ENCODE results near the gene PRPF6. TPM values are rescaled to one million over a fixed set of nuclear protein-coding genes. Genes with fewer than 3 reads are reported as not detected.

Gene PRPF6
- polyA plus RNA-seq, 3 donors, result 29.1 to 47.7 (median 34.5) TPM

- Mint-ChIP-seq H3K9me3 (peaks cover 0 to 2% (median 0%) of the 10 kb centered on the region in 7 donors), H3K36me3 (peaks cover 53 to 60% of the 10 kb centered on the region in 2 donors), H3K27ac (peak overlapping the region in 1 of 7 donors; percentile 59), H3K4me3 (no peak overlapping the region), H3K27me3 (ENCODE audit: low read depth in 3 of 3) (peaks cover 21 to 32% (median 26%) of the 10 kb centered on the region in 3 donors), H3K4me1 (peaks cover 4% of the 10 kb centered on the region)
- H2AFZ ChIP-seq (ENCODE audit: insufficient read depth, low read depth, low read length, poor library complexity, severe bottlenecking), result no peak overlapping the region
- H3K4me2 ChIP-seq (replicated peaks; ENCODE audit: extremely low read depth, low read length, poor library complexity, severe bottlenecking), result no peak overlapping the region
- H4K20me1 ChIP-seq (ENCODE audit: insufficient read depth, low read length), result no peaks in the 10 kb centered on the region
- 97% methylated on average over 11 of the region's 11 CpGs for WGBS (ENCODE audit: insufficient coverage)
- peaks cover 5 to 14% of the 10 kb centered on the region in 2 donors for H3K4me1 ChIP-seq (ENCODE audit: control insufficient read depth in 1 of 2, insufficient read depth in 2 of 2, low read length in 2 of 2)
- peaks cover 43 to 64% of the 10 kb centered on the region in 2 donors for H3K36me3 ChIP-seq (replicated peaks in 1 of 2; ENCODE audit: control insufficient read depth in 1 of 2, insufficient read depth in 2 of 2, low read length in 2 of 2)
- H3K27ac ChIP-seq (ENCODE audit: low read depth in 1 of 2, low read length in 2 of 2), result no peak overlapping the region
- no peak overlapping the region for H3K4me3 ChIP-seq (replicated peaks in 1 of 3; ENCODE audit: low read depth in 2 of 3, low read length in 3 of 3)
- TF ChIP-seq CTCF (IDR thresholded peaks at IDR 0.05), result no peak
- no peak overlapping the region for H3K9ac ChIP-seq (ENCODE audit: insufficient read depth, low read length, poor library complexity, severe bottlenecking)
- H3K79me2 ChIP-seq (ENCODE audit: insufficient read depth, low read length), result no peaks in the 10 kb centered on the region
- intact Hi-C loops (cut with micrococcal nuclease), result no loop called here
- peaks cover 9 to 24% of the 10 kb centered on the region in 2 donors for H3K27me3 ChIP-seq (ENCODE audit: control insufficient read depth in 2 of 2, insufficient read depth in 2 of 2, low read length in 2 of 2)
- H3K9me3 ChIP-seq (replicated peaks in 1 of 2; ENCODE audit: control insufficient read depth in 1 of 2, insufficient read depth in 1 of 2, low read length in 2 of 2), result no peaks in the 10 kb centered on the region
- no peak for DNase-seq
Measured at GRCh38 chr20:64033981-64034493, 53.1 kb downstream of the PRPF6 start.

- DNase-seq, result no peak
- H3K79me2 ChIP-seq (ENCODE audit: insufficient read depth, low read length), result no peaks in the 10 kb centered on the region
- no peak overlapping the region for H3K4me3 Mint-ChIP-seq
- peaks cover 31 to 51% of the 10 kb centered on the region in 2 donors for H3K36me3 ChIP-seq (replicated peaks in 1 of 2; ENCODE audit: control insufficient read depth in 1 of 2, insufficient read depth in 2 of 2, low read length in 2 of 2)
- H4K20me1 ChIP-seq (ENCODE audit: insufficient read depth, low read length), result no peaks in the 10 kb centered on the region
- no peak overlapping the region for H3K27ac Mint-ChIP-seq
- H3K9me3 Mint-ChIP-seq, result peaks cover 0 to 4% (median 2%) of the 10 kb centered on the region in 7 donors
- H3K4me1 Mint-ChIP-seq, result peaks cover 8% of the 10 kb centered on the region
- no peak overlapping the region for H3K4me2 ChIP-seq (replicated peaks; ENCODE audit: extremely low read depth, low read length, poor library complexity, severe bottlenecking)
- H3K9ac ChIP-seq (ENCODE audit: insufficient read depth, low read length, poor library complexity, severe bottlenecking), result no peak overlapping the region
- peaks cover 9 to 37% of the 10 kb centered on the region in 2 donors for H3K27me3 ChIP-seq (ENCODE audit: control insufficient read depth in 2 of 2, insufficient read depth in 2 of 2, low read length in 2 of 2)
- H2AFZ ChIP-seq (ENCODE audit: insufficient read depth, low read depth, low read length, poor library complexity, severe bottlenecking), result no peak overlapping the region
- H3K27me3 Mint-ChIP-seq (ENCODE audit: low read depth in 3 of 3), result peaks cover 34 to 45% (median 37%) of the 10 kb centered on the region in 3 donors
- H3K27ac ChIP-seq (ENCODE audit: low read depth in 1 of 2, low read length in 2 of 2), result no peak overlapping the region
- TF ChIP-seq CTCF (IDR thresholded peaks at IDR 0.05), result no peak
- WGBS (ENCODE audit: insufficient coverage), result 90% methylated on average over 13 of the region's 17 CpGs
- intact Hi-C loops (cut with micrococcal nuclease), result no loop called here
- H3K36me3 Mint-ChIP-seq, result peaks cover 40 to 47% of the 10 kb centered on the region in 2 donors
- H3K4me3 ChIP-seq (replicated peaks in 1 of 3; ENCODE audit: low read depth in 2 of 3, low read length in 3 of 3), result no peak overlapping the region
- no peaks in the 10 kb centered on the region for H3K9me3 ChIP-seq (replicated peaks in 1 of 2; ENCODE audit: control insufficient read depth in 1 of 2, insufficient read depth in 1 of 2, low read length in 2 of 2)
- peaks cover 11 to 22% of the 10 kb centered on the region in 2 donors for H3K4me1 ChIP-seq (ENCODE audit: control insufficient read depth in 1 of 2, insufficient read depth in 2 of 2, low read length in 2 of 2)
Measured at GRCh38 chr20:64035066-64035932, 54.4 kb downstream of the PRPF6 start.

All from CD14-positive monocyte (primary cell).